ENCODE measurements around the gene FGG. TPM values are rescaled to one million over a fixed set of nuclear protein-coding genes. Genes with fewer than 3 reads are reported as not detected.

Gene FGG
- total and polyA plus RNA-seq, 2 of the 8 experiments (the other 6 are each of a cell fraction or from before 2014, with no cell fraction given), result not detected

GRCh38 chr4:154584259-154584658 is 28.2 kb downstream of the FGG start (continued):
- TF ChIP-seq BACH1 (IDR thresholded peaks at IDR 0.05; ENCODE audit: low read length), result no peak
- TF ChIP-seq SIX5 (IDR thresholded peaks at IDR 0.05; ENCODE audit: low read depth, low read length), result no peak
- no peak for TF ChIP-seq GTF2F1 (IDR thresholded peaks at IDR 0.05; ENCODE audit: borderline replicate concordance, low read depth, low read length)
- no peak for TF ChIP-seq ATF3 (IDR thresholded peaks at IDR 0.05; ENCODE audit: insufficient read depth, low read depth, low read length)

Data from H1 (cell line).